ENCODE data around the gene KISS1R. TPM values are rescaled to one million over a fixed set of nuclear protein-coding genes. Genes with fewer than 3 reads are reported as not detected.
"Not testable (repeated sequence)": the region's sequence is repeated elsewhere in the genome, so short reads cannot be mapped to it uniquely, and the experiment has no call there.

Gene KISS1R
- polyA plus RNA-seq, 4 donors: 0.32 to 1.3 (median 1.00) TPM

DNA sequence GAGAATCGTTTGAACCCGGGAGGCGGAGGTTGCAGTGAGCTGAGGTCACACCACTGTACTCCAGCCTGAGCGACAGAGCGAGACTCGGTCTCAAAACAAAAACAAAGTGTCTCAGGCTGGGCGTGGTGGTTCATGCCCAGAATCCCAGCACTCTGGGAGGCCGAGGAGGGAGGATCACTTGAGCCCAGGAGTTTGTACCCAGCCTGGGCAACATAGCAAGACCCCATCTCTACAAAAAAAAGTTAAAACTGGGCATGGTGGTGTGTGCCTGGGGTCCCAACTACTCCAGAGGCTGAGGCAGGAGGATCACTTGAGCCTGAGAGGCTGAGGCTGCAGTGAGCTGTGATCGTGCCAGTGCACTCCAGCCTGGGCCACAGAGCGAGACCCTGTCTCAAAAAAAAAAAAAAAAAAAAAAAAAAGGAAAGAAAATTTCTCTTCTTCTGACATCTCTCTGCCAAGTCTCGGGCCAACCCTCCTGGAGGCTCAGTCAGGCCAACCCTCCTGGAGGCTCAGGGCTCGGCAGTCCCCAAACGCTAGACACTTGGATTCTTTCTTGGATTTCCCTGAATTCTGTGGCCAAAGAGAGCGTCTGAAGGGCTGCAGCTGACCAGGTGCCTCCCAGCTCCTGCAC lies 35.0 kb downstream of the KISS1R start:
- DNase-seq (ENCODE audit: low read depth in 4 of 4, low spot score in 2 of 4): no peak

DNA sequence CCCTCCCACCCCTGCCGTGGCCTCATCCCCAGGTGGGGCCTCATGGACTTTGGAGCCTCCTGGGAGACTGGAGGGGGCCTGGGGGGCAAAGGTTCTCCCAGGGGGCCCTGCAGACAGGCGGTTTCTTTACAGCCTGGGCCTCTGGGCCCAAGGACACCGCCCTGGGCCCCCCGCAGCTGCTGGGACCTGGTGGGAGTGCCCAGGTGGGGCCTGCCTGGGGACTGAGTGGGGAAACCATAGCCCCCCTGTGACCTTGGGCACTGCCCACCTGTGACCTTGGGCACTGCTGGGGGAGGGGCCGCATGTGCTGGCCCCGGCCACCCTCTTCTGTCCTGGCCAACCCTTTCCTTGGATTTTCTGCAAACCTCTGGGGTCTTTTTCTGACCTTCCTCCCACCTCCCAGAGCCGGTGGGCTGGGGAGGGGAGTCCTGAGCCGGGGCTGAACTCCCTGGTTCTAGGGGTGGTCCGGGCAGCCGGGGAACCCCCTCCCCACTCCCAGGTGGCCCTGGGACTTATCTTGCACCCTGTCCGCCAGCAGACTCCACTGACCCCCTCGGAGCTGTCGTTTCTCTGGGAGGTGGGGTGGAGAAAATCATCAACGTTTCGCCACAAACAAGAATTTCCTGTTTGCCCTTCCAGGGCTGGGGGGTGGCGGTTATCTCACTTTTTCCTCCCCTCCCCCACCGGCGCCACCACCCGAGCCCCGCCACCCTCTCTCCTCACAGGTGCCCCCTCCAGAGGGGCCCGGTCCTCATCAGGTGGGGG lies 35.7 kb downstream of the KISS1R start:
- no peak for DNase-seq (ENCODE audit: low read depth in 4 of 4, low spot score in 2 of 4)

DNA sequence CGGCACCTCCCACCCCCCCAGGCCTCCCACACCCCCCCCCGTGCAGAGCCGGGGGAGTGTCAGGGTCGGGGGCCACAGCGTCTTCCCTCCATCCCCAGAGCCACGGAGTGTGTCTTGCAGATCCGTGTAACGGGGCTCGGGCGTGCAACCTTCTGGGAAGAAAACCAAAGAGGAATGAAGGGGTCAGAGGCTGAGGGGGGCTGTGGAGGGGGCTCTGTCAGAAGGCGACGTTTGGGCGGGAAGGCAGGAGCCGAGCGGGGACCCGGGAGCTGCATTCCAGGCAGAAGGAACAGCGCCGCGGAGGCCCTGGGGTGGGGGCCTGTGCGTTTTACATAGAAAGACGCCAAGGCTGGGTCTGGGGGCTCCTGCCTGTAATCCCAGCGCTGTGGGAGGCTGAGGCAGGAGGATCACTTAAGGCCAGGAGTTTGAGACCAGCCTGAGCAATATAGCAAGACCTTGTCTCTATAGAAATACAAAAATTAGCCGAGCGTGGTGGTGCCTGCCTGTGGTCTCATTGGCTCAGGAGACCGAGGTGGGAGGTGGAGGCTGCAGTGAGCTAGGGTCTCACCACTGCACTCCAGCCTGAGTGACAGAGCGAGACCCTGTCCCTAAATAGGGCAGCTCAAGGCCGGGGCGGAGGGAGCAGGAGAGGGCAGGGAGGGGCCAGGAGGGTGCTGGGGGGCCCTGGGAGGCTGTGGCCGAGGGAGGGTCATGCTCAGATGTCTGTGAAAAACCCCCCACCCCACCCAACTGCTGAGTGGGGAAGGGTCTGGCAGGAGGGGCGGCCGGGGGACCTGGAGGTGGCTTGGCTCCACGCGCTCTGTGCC lies 36.5 kb downstream of the KISS1R start:
- no peak for DNase-seq (ENCODE audit: low read depth in 4 of 4, low spot score in 2 of 4)

DNA sequence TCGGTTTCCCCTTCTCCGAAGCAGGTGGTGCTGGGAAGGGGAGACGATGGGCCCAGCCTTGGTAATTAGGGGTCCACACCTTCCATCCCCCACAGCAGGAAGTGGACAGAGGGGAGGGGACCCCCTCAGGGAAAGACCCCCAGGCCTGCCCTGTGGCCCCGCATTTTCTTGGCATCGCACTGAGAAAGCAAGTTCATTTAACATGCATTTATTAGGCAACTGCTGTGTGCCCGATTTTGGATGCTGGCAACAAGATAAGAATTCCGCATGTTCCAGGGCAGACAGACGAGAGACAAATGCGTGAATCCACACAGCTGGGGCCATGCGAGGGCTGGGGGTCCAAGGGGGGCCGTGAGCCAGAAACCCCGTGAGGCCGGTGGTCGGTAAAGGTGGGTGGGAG lies 37.1 kb downstream of the KISS1R start:
- no peak for DNase-seq (ENCODE audit: low read depth in 4 of 4, low spot score in 2 of 4)

DNA sequence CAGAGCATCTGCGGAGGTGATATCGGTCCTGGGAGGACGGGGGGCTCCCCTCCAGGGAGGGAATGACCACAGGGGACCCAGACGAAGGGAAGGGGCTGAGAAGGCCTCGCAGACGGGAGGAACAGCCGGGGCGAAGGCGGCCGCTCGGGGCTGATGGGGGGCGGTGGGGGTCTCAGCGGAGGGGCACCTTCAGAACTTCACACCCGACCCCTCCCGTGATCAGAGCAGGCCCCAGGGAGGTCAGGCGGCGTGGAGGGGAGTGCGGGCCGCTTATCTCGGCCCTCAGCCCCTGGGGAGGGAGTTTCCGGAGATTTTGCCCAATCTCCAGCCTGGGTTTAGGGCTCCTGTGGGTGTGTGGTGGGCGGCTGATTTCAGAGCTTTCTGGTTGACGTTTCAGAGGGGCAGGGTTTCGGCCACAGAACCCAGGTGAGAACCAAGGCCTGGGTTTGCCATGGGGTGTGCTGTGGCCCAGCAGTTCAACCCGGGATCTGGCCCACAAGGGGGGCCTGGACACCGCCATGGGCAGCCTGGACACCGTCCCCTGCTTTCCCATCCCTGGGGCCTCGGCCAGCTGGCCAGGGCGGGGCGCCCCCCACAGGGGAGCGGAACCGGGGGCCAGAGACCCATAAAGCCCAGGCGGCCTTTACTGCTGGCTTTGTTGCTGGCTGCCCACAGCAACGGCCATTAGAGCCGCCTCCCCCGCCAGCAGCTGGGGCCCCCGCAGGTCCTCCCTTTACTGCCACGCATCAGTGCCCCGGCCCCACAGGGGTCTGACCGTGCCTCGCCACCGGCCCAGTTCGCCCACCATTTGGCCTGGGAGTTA lies 37.8 kb downstream of the KISS1R start:
- DNase-seq (ENCODE audit: low read depth in 4 of 4, low spot score in 2 of 4): no peak

DNA sequence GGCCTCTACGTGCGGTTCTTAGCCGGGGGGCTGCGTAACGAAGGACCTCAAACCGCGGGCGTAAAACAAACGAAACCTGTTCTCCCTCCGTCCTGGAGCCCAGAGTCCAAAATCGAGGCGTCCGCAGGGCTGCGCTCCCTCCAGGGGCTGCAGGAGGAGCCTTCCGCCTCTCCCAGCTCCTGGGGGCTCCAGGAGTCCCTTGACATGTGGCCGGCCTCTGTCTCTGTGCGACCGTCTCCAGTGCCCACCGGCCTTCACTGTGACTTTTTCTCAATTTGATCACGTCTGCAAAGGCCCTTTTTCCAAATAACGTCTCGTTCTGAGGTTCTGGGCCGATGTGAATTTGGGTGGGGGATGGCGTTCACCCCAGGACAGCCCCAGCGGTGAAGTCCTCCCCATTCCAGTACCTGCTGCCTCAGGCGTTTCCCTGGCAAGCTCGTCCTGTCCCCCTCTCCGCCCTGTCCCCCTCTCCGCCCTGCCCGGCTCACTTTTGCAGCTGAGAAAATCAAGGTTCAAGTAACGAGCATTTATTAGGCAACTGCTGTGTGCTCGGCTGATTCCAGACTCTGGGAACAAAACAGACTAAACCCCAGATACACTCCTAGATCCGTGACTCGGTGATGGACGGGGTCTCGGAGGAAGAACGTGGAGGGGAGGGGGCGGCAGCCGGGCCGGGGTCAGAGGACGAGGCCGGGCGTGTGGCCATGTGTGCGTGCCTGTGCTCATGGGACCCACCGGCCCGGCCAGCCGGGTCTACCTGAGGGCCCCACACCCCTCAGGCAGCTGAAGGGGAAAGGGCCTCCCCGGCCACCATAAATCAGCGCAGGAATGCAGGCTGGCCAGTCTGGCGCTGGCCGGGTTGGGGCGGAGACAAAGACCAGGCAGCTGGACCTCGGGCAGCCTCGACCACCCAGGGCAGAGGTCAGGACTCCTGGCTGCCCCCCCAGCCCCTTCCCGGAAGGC lies 39.0 kb downstream of the KISS1R start:
- DNase-seq (ENCODE audit: low read depth in 4 of 4, low spot score in 2 of 4): no peak

DNA sequence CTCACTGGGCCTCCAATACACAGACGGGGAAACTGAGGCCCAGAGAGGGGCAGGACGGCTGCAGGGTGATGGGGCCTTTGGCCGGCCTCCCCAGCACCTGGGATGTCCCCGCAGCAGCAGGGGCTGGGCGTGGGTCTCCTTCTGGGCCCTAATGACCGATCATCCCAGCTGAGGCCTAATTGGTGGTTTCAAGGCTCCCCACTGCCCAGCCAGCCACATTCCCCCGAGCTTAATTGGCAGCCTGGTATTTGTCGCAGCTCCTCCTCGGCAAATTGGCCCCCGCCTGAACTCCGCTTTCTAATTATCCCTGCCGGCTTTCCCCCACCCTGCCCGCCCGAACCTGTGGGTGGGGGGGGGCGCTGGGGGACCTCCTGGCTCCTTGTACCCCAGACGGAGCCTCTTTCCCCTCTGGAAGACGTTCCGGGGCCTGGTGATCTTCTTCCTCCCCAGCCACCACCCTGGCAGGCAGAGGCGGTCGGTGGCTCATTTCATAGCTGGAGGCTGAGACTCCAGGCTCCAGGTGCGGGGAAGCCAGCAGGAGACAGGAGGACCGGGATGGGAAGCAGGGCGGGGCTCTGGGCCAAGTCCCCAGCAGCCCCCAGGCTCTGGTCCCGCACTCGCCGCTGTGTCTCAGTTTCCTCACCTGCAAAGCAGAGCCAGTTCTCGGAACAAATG lies 39.8 kb downstream of the KISS1R start:
- DNase-seq (ENCODE audit: low read depth in 4 of 4, low spot score in 2 of 4): no peak

DNA sequence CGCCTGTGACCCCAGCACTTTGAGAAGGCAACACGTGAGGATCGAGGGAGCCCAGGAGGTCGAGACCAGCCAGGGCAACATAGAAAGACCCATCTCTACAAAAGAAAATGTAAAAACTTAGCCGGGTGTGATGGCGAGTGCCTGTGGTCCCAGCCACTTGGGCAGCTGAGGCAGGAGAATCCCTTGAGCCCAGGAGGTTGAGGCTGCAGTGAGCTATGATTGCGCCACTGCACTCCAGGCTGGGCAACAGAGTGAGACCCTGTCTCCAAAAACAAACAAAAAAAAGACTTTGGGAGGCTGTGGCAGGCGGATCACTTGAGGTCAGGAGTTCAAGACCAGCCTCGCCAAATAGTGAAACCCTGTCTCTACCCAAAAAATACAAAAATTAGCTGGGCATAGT lies 40.4 kb downstream of the KISS1R start:
- DNase-seq (ENCODE audit: low read depth in 4 of 4, low spot score in 2 of 4): not testable (repeated sequence)

DNA sequence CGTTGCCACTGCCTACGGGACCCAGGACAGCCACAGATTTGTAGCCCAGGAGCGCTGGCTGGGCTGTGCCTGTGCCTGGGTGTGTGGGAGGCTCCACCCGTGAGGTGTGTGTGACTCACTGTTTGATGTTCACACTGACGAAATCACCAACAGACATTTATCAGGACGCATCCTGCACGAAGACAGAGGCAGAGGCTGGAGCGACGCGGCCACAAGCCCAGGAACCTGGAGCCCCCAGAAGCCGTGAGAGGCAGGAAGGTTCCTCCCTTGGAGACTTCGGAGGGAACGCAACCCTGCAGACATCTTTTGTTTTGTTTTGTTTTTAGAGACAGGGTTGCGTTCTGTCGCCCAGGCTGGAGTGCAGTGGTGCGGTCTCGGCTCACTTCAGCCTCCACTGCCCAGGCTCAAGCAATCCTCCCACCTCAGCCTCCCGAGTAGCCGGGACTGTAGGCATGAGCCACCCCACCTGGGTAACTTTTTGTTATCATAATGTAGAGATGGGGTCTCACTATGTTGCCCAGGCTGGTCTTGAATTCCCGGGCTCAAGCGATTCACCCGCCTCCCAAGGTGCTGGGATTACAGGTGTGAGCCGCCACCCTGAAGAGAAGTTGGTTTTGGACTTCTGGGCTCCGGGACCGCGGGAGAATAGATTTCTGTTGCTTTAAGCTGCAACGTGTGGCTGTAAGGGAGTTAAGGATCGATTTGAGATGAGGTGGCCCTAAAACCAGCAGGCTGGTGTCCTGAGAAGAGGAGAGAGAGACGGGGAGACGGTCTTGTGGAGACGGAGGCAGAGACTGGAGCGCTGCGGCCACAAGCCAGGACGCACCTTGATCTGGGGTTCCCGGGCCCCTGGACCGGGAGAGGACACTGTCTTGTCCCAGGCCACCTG lies 42.1 kb downstream of the KISS1R start:
- no peak for DNase-seq (ENCODE audit: low read depth in 4 of 4, low spot score in 2 of 4)

DNA sequence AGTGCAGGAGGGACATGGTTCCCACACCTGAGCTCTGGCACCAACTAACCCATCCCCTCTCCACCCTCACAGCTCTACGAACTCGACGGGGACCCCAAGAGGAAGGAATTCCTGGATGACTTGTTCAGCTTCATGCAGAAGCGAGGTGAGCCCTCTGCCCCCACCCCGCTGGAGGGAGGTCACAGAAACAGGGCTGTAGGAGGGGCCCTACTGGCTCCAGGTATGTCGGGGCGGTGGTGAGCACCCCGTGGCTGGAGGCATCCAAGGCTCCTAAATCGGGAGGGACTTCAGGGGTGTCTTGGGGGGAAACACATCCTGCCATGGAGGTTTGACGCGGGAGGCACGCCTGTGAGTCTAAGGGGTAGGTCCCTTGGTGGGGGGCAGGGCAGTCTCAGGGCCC lies 42.9 kb downstream of the KISS1R start:
- DNase-seq (ENCODE audit: low read depth in 4 of 4, low spot score in 2 of 4): no peak

DNA sequence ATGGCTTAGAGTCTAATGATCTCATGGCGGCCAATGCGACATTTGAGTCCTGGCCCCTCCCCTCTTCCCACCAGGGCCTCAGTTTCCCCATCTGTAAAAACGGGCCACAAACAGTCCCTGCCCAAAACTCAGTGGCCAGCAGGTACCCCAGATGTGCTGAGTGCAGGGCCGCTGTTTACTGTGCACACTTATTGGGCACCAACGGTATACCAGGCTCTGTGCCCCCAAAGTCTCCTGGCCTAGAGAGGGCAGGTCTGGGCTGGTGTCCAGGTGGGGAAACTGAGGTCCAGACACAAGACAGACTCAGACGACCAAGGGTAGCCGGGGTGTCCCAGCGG lies 43.4 kb downstream of the KISS1R start:
- no peak for DNase-seq (ENCODE audit: low read depth in 4 of 4, low spot score in 2 of 4)

DNA sequence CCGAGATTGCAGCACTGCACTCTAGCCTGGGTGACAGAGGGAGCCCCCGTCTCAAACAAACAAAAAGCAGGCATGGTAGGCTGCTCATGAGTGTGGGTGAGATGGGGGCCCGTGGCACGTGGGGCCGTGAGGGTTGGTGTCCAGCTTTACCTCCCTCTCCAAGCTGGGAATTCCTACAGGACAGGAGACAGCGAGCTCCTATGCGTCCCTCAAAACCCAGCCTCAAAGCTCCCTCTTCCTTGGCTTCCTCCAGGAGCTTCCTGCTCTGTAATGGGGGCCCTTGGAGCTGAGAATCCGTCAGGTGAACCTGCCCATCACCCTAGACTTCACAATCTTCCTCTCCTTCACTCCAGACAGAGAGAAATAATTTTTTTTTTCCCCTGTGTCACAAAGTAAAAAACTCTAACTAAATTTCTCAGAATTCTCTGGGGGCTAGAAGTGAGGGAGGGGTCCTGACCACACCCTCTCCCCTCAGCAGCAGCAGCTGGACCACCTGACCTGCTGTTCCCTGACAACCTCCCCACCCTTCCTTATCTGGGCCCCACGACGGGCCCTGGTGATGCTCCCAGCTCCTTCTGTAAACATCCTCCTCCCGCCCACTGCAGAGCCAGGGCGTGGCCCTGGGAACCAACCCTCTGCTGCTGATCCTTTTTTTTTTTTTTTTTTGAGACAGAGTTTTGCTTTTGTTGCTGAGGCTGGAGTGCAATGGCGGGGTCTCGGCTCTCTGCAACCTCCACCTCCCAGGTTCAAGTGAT lies 44.9 kb downstream of the KISS1R start:
- no peak for DNase-seq (ENCODE audit: low read depth in 4 of 4, low spot score in 2 of 4)

DNA sequence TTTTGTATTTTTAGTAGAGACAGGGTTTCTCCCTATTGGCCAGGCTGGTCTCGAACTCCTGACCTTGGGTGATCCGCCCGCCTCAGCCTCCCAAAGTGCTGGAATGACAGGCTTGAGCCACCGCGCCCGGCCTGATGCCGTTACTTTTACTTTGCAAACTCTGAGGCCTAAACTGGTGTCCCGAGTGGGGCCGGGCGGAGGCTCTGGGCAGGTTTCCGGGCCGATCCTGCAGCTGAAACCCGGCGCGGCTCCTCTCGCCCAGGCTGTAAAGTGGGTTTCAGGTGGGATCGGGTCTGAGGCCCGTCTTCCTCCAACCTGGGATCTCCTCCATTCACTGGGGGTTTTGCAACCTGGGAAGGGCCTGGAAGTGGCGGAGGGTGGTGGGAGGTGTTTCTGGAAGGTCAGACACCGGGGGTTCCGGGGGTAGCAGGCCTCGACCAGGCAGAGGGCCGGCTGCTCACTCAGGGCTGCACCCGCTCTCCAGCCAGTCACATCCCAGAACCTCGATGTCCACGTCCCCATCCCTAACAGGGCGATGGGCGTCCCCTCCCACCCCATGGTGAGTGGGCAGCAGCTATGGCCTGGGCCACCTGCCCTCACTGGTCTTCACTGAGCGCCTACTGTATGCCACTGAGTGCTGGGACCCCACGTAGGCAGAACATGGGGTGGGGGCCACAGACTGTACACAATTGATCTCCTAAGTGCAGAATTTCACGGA lies 45.7 kb downstream of the KISS1R start:
- no peak for DNase-seq (ENCODE audit: low read depth in 4 of 4, low spot score in 2 of 4)

DNA sequence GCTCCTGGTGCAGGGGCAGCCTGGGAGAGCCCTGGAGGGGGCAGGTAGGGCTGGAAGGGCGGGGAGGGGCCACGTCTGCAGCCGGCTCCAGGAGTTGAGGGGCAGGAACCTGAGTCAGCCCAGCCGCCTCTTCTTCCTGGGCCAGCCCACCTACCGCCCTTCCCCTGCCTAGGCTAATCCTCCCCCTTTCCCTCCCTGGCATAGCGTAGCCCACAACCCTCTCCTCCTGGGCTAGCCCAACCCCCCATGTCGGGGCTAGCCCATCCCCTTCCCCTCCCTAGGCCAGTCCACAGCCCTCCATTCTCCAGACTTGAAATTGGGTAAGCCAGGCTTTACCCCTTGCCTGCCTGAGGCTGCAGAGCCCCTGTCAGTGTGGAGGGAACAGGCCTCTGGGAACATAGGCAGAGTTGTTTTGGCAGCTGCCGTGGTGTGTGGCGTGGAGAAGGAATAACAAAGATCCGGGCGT lies 46.4 kb downstream of the KISS1R start:
- no peak for DNase-seq (ENCODE audit: low read depth in 4 of 4, low spot score in 2 of 4)

DNA sequence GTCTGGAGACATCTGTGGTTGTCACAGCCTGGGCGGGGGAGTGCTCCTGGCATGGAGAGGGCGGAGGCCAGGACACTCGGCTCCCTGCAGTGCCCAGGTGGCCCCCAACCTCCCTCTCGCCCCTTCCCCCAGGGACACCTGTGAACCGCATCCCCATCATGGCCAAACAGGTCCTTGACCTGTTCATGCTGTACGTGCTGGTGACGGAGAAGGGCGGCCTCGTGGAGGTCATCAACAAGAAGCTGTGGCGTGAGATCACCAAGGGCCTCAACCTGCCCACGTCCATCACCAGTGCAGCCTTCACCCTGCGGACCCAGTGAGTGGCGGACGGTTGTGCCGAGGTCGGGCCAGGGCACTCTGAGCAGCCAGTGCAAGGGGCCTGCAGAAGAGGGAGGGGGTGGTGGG lies 47.0 kb downstream of the KISS1R start:
- no peak for DNase-seq (ENCODE audit: low read depth in 4 of 4, low spot score in 2 of 4)

All from left renal cortex interstitium (tissue), 4 donors.